HepG2 (cell line): ENCODE measurements around the gene TMEM253. TPM values are rescaled to one million over a fixed set of nuclear protein-coding genes. Genes with fewer than 3 reads are reported as not detected.
A peak's percentile ranks its signal among the peaks of the same experiment; 100 is the strongest.

ENCODE experiments used
- ATRX ChIP-seq: sonication (generic); formaldehyde crosslinking; IDR thresholded peaks from 2 replicates; pipeline ENCODE4 v1.4.0; 2020; ENCODE audit warnings: missing genetic modification reagents, borderline replicate concordance
- GATAD2A ChIP-seq: IDR thresholded peaks from 2 replicates; pipeline ENCODE4 v1.6.1; 2016
- ISL2 ChIP-seq: sonication (generic); formaldehyde crosslinking; IDR thresholded peaks from 2 replicates; pipeline ENCODE4 v1.5.0; 2020; ENCODE audit warnings: missing genetic modification reagents
- KLF13 ChIP-seq: sonication (generic); formaldehyde crosslinking; IDR thresholded peaks from 2 replicates; pipeline ENCODE4 v1.4.0; 2020; ENCODE audit warnings: mild to moderate bottlenecking, missing genetic modification reagents
- MED8 ChIP-seq: sonication (generic); formaldehyde crosslinking; IDR thresholded peaks from 2 replicates; pipeline ENCODE4 v1.8.1; 2023; ENCODE audit warnings: mild to moderate bottlenecking, missing genetic modification reagents; ENCODE audit not compliant: insufficient replicate concordance
- MIER3 ChIP-seq: IDR thresholded peaks from 2 replicates; pipeline ENCODE4 v1.6.1; 2016; ENCODE audit warnings: missing compliant biosample characterization, borderline replicate concordance
- NCOR1 ChIP-seq: fragments of 200-600 bp; sonication (generic); IDR thresholded peaks from 2 replicates; pipeline ENCODE4 v1.7.0; 2017; ENCODE audit warnings: antibody characterized with exemption, low read length, borderline replicate concordance
- NFYB ChIP-seq: sonication (generic); formaldehyde crosslinking; IDR thresholded peaks from 2 replicates; pipeline ENCODE4 v1.4.0; 2020; ENCODE audit warnings: missing genetic modification reagents
- PRMT3 ChIP-seq: sonication (generic); formaldehyde crosslinking; IDR thresholded peaks from 2 replicates; pipeline ENCODE4 v1.8.1; 2022; ENCODE audit warnings: low read depth, mild to moderate bottlenecking, moderate library complexity, missing genetic modification reagents, borderline replicate concordance
- RBFOX2 ChIP-seq: fragments of 200-400 bp; formaldehyde crosslinking; IDR thresholded peaks from 2 replicates; pipeline ENCODE4 v1.6.1; 2017; ENCODE audit warnings: low read depth, mild to moderate bottlenecking, low read length
- SETDB1 ChIP-seq: sonication (generic); formaldehyde crosslinking; IDR thresholded peaks from 2 replicates; pipeline ENCODE4 v1.5.1; 2020; ENCODE audit warnings: missing genetic modification reagents, mild to moderate bottlenecking, borderline replicate concordance
- TERF1 ChIP-seq: sonication (generic); formaldehyde crosslinking; IDR thresholded peaks from 2 replicates; pipeline ENCODE4 v1.8.0; 2022; ENCODE audit warnings: mild to moderate bottlenecking, missing genetic modification reagents, moderate library complexity
- ZFYVE20 ChIP-seq: sonication (generic); formaldehyde crosslinking; IDR thresholded peaks from 2 replicates; pipeline ENCODE4 v1.8.0; 2023; ENCODE audit warnings: low read depth, mild to moderate bottlenecking, moderate library complexity, missing genetic modification reagents, borderline replicate concordance
- ZNF580 ChIP-seq: IDR thresholded peaks from 2 replicates; pipeline ENCODE4 v1.6.1; 2016; ENCODE audit warnings: low read depth, borderline replicate concordance
- ZNF746 ChIP-seq: sonication (generic); formaldehyde crosslinking; IDR thresholded peaks from 2 replicates; pipeline ENCODE4 v1.8.0; 2022; ENCODE audit warnings: mild to moderate bottlenecking, missing genetic modification reagents
- ZNF749 ChIP-seq: sonication (generic); formaldehyde crosslinking; IDR thresholded peaks from 2 replicates; pipeline ENCODE4 v1.8.0; 2022; ENCODE audit warnings: mild to moderate bottlenecking, missing genetic modification reagents, moderate library complexity, borderline replicate concordance
- ZNF792 ChIP-seq: IDR thresholded peaks from 2 replicates; pipeline ENCODE4 v1.6.1; 2016
- ZNF850 ChIP-seq: sonication (generic); formaldehyde crosslinking; conservative IDR thresholded peaks from 2 replicates; pipeline ENCODE4 v1.9.0; 2021; ENCODE audit warnings: mild to moderate bottlenecking, missing genetic modification reagents
- polyA plus RNA-seq, 8 experiments: library from polyadenylated mRNA; depleted of rRNA in 3 of 8; stranded (reverse) in 7 of 8; unstranded in 1 of 8; fragments of >200 nt; fragmentation: Illumina TruSeq in 4 of 8; extraction: Trizol in 4 of 8; gene quantifications; 2 replicates each; pipeline versions ENCODE4 v1.2.1 to v1.2.3, GENCODE V29; 2011 to 2016; ENCODE audit warnings: low read depth in 4 of 8, missing spikeins in 1 of 8, mixed read lengths in 1 of 8; ENCODE audit not compliant: insufficient read depth in 1 of 8
- total RNA-seq, 5 experiments: library from RNA; depleted of rRNA; stranded (reverse); fragments of >200 nt; fragmentation: Illumina TruSeq; extraction: Trizol; gene quantifications; 2 replicates each; pipeline ENCODE4 v1.2.3, GENCODE V29; 2016; ENCODE audit warnings: low read depth in 1 of 5
- TF ChIP-seq, protein P1 (sequence below): sonication (generic); formaldehyde crosslinking; IDR thresholded peaks from 2 replicates; pipeline ENCODE4 v1.5.1; 2020; ENCODE audit warnings: missing genetic modification reagents, mild to moderate bottlenecking, borderline replicate concordance
- TF ChIP-seq, protein P2 (sequence below): sonication (generic); formaldehyde crosslinking; IDR thresholded peaks from 2 replicates; pipeline ENCODE4 v1.8.0; 2022; ENCODE audit warnings: low read depth, missing genetic modification reagents
- TF ChIP-seq, protein P3 (sequence below): sonication (generic); formaldehyde crosslinking; IDR thresholded peaks from 2 replicates; pipeline ENCODE4 v1.4.0; 2020; ENCODE audit warnings: low read depth, mild to moderate bottlenecking, missing genetic modification reagents

TMEM253 gene
- total and polyA plus RNA-seq, 2 of the 13 experiments (the other 11 are each of a cell fraction or from before 2014, with no cell fraction given) = 0.29 to 0.45 TPM

DNA sequence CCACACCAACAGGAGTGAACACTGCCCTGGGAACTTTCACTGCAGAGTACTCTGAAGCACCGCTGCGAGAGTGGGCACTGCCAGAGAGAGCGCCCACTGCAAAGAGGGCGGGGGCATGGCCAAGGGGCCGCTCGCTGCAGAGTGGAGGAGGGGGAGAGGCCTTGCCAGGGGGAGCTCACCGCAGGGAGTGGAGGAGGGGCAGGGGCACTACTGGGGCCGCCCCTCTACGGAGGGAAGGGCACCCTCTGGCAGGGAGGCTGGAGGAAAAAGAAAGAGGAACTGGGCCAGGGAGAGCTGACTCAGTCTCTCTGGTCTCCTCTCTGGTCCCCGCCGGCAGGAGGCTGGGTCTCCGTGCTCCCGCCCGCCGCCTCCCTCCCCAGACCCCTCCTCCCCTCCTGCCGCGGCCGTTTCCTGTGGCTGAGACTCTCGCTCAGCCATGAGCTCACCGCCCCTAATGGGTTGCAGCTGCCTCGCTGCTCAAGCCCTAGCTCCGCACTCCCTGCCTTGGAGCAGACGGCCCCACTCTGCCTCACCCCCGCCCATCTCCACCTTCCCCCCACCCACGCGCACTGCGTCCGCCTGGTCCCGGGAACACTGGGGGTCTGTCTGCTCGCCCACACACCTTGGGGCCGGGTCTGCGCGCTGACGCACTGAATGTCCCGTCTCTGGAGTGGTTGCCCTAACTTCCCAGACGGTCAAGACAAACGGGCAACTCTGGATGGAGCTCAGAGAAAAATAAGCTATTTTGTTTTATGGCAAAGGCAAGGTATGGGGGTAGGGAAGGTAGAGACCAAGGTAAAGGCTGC lies 29.4 kb upstream of the TMEM253 start (continued):
- TF ChIP-seq, protein P1, sequence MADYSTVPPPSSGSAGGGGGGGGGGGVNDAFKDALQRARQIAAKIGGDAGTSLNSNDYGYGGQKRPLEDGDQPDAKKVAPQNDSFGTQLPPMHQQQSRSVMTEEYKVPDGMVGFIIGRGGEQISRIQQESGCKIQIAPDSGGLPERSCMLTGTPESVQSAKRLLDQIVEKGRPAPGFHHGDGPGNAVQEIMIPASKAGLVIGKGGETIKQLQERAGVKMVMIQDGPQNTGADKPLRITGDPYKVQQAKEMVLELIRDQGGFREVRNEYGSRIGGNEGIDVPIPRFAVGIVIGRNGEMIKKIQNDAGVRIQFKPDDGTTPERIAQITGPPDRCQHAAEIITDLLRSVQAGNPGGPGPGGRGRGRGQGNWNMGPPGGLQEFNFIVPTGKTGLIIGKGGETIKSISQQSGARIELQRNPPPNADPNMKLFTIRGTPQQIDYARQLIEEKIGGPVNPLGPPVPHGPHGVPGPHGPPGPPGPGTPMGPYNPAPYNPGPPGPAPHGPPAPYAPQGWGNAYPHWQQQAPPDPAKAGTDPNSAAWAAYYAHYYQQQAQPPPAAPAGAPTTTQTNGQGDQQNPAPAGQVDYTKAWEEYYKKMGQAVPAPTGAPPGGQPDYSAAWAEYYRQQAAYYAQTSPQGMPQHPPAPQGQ (CRISPR knock-in tag) = no peak
- TF ChIP-seq SETDB1 (CRISPR knock-in tag) = no peak
- no peak for TF ChIP-seq PRMT3
- TF ChIP-seq ZNF792 (CRISPR knock-in tag) = no peak
- TF ChIP-seq ATRX (CRISPR knock-in tag) = no peak
- no peak for TF ChIP-seq ZNF749 (CRISPR knock-in tag)
- peak; percentile 44; the same call in 1 of the 2 replicates for TF ChIP-seq GATAD2A (CRISPR knock-in tag)
- peak; percentile 54; the same call in 1 of the 2 replicates for TF ChIP-seq ZNF746 (CRISPR knock-in tag)
- TF ChIP-seq RBFOX2 = peak; percentile 52
- TF ChIP-seq TERF1 (CRISPR knock-in tag) = no peak
- no peak for TF ChIP-seq NFYB (CRISPR knock-in tag)
- TF ChIP-seq ZNF580 (CRISPR knock-in tag) = no peak
- TF ChIP-seq MED8 (CRISPR knock-in tag) = no peak
- TF ChIP-seq MIER3 (CRISPR knock-in tag) = no peak
- no peak for TF ChIP-seq ZFYVE20 (CRISPR knock-in tag)
- no peak for TF ChIP-seq NCOR1
- no peak for TF ChIP-seq ISL2
- TF ChIP-seq, protein P2, sequence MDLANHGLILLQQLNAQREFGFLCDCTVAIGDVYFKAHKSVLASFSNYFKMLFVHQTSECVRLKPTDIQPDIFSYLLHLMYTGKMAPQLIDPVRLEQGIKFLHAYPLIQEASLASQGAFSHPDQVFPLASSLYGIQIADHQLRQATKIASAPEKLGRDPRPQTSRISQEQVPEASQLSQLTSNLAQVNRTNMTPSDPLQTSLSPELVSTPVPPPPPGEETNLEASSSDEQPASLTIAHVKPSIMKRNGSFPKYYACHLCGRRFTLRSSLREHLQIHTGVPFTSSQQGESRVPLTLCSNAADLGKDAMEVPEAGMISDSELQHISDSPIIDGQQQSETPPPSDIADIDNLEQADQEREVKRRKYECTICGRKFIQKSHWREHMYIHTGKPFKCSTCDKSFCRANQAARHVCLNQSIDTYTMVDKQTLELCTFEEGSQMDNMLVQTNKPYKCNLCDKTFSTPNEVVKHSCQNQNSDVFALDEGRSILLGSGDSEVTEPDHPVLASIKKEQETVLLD = peak; percentile 58; the same call in 1 of the 2 replicates
- no peak for TF ChIP-seq ZNF850 (CRISPR knock-in tag)
- TF ChIP-seq, protein P3, sequence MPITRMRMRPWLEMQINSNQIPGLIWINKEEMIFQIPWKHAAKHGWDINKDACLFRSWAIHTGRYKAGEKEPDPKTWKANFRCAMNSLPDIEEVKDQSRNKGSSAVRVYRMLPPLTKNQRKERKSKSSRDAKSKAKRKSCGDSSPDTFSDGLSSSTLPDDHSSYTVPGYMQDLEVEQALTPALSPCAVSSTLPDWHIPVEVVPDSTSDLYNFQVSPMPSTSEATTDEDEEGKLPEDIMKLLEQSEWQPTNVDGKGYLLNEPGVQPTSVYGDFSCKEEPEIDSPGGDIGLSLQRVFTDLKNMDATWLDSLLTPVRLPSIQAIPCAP (CRISPR knock-in tag) = no peak
- TF ChIP-seq KLF13 = no peak
